NCI-H2171 (cell line): ENCODE data around the gene ACOT12.

Source experiments
- DNase-seq: peaks from one replicate; lab custom pipeline; 2025; lab: John Stamatoyannopoulos, UW

The ACOT12 gene

DNA sequence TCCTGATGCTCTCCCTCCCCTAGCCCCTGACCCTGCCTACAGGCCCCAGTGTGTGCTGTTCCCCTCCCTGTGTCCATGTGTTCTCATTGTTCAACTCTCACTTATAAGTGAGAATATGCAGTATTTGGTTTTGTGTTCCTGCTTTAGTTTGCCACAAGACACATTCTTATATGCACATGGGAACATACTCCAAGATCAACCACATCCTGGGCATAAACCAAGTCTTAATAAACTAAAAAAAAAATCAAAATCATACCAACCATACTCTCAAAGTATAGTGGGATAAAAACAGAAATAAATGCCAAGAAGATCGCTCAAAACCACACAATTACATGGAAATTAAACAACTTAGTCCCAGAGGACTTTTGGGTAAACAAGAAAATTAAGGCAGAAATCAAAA lies 103.8 kb downstream of the ACOT12 start:
- no peak for DNase-seq

DNA sequence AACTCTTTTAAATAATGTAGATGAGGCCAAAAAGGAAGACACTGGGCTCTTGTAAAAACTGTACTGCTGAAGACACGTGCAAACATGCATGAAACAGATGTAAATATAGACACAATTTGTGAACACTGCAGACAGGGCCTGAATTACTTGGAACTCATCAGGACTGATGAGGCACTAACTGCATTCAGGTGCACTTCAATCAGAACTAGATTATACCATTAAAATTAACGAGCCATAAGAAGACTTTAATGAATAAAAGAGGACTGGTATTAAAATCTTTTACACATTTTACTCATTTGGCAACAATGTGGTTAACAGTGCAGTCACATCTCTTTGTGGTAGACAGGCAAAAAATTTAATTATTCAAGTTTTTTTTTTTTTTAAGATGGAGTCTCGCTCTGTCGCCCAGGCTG lies 105.9 kb downstream of the ACOT12 start:
- no peak for DNase-seq

DNA sequence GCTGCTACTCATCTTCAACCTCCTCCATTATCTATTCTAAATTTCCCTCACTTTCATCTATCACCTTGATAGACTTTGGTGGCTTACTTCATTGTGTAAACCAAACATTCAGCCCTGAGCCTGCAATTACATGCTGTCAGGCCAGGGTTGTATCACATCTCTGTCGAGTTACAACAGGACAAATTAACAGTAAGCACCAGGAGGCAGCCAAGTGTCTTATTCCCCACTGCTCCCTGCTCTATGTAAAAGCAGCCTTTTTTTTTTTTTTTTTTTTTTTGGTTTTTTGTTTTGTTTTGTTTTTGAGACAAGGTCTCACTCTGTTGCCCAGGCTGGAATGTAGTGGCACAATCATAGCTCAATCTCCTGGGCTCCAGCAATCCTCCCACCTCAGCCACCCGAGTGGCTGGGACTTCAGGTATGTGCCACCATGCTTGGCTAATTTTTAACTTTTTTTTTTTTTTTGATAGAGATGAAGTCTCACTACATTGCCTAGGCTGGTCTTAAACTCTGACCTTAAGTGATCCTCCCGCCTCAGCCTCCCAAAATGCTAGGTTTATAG lies 107.8 kb downstream of the ACOT12 start:
- no peak for DNase-seq

DNA sequence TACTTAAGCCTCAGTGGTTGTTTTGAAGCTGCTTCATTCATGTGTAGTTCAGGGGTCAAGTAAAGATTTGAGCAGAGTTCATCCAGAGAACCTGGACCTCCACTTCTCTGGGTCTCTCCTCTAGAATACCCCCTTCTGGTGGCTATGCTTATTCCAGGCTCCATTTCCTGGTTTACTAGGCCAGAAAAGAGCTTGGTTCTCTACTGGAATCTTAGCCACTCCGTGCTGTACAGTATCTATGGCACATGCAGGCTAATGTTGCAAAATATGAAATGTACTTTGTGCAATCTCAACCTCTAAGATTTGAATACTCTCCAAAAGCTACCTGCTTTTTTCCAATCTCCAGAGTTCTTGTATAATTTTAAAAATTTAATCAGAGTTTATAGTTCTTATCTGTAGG lies 110.0 kb downstream of the ACOT12 start:
- no peak for DNase-seq
